Left ventricle myocardium superior (tissue), 1 donor: Measurements from ENCODE around the gene TULP4. TPM values are rescaled to one million over a fixed set of nuclear protein-coding genes. Genes with fewer than 3 reads are reported as not detected.
A peak's percentile ranks its signal among the peaks of the same experiment; 100 is the strongest.
"Not testable (repeated sequence)": the region's sequence is repeated elsewhere in the genome, so short reads cannot be mapped to it uniquely, and the experiment has no call there.

Source experiments
- ATAC-seq: fragments of 200-7000 bp; cut with Tn5 transposase; one replicate; pipeline ENCODE4 v1.9.1; 2020; ENCODE audit warnings: mild to moderate bottlenecking, moderate library complexity
- DNase-seq: peaks from one replicate; pipeline ENCODE4 v3.0.0-alpha.2; 2020
- intact Hi-C: fragments of 100-400 bp; cut with micrococcal nuclease; formaldehyde crosslinking; loops from one replicate; pipeline ENCODE4 v1.11.0; 2022
- total RNA-seq: library from RNA; stranded (reverse); fragmentation: NEBNext Ultra II Directional; extraction: Animal tissue kit (Norgen Biotek cat#: 25700); gene quantifications from one replicate; pipeline ENCODE4 v1.2.1, GENCODE V29; 2021
- donor health status: DM: no; HTN: yes; CAD: no; lungs with severe emphysema.

TULP4 gene
- total RNA-seq, 1 donor from 2014 or later = 101 TPM

DNA sequence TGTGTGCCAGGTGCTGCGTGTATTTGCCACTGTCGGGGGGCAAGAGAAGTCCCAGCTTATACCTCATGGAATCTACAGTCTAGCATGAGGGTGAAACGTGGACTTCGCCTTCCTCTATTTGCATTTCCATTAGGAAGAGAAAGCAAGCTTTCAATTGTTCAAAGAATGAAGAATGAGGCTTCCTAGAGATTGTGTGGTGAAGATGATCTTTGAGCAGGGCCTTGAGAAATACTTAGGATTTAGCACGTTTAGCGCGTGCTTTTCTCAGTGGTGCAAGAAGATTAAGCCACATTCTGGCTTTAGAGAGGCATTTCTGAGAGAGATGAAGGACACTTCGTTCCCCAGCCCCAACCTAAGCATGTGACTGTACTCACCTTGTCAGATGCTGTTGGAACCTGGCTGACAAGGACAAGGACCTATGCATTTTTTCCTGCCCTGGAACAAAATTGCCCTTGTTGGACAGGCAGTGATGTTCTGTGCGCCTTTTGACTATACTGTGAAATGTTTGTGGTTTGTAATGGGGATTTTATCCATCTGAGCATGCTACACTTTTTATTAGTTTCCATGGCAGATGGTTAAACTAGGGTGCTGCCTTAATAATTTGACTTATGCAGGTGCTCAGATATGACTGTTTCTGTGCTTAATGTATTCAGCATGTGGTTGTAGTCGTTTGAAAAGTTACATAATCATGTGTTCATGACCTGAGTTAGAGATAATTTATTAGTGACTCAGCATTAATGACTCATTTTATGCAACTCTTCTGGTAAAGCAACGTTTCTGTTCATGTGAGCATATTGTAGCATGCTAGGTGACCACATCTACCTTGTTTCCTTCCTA lies 10.7 kb downstream of the TULP4 start:
- DNase-seq = no peak
- ATAC-seq = peak; percentile 62
- intact Hi-C loops = no loop called here

DNA sequence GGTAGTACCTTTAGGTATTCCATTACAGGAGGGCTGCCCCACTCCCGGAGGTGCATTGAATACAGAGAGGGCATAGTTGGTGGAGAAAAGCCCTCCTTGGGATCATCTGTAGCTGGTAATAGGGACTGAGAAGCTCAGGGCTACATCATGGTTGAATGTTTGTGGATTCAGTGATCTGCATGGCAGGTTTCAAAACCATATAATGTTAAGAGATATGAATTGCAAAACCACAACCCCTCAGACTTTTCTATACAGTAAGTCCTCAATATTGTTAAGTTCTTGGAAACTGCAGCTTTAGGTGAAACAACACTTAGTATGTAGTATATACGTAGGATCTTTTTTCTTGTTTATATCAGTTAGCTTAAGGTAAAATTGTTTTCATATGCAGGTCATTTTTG lies 11.3 kb downstream of the TULP4 start:
- intact Hi-C loops = no loop called here
- DNase-seq (no peak), ATAC-seq (no peak)

- intact Hi-C loops = no loop called here
- DNase-seq = no peak
- ATAC-seq = peak; percentile 64
Observed at GRCh38 chr6:158324136-158324535, 11.9 kb downstream of the TULP4 start.

DNA sequence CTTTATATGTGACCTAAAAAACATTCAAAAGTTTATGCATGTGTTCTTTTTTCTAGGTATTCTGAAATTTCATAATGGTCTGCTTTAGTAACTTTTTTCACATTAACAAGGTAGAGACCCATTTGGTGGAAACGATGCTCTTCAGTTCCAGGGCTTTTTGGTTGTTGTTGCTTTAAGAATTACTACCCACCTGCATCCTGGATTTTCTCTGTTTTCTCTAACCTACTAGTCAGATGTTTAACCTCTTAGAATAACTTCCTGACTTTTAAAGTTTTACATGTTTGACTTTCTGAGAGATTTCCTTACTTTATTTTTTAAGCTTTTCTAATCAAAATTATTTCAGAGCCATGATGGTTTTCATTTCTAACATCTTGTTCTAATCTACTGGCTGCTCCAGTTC lies 14.9 kb downstream of the TULP4 start:
- DNase-seq (no peak), ATAC-seq (no peak)
- intact Hi-C loops = no loop called here

- intact Hi-C loops = no loop called here
- no peak for ATAC-seq
- no peak for DNase-seq
Observed at GRCh38 chr6:158328952-158329351, 16.7 kb downstream of the TULP4 start.

GRCh38 chr6:158329531-158329930 lies 17.3 kb downstream of the TULP4 start:
- no peak for ATAC-seq
- DNase-seq = no peak
- intact Hi-C loops = no loop called here

DNA sequence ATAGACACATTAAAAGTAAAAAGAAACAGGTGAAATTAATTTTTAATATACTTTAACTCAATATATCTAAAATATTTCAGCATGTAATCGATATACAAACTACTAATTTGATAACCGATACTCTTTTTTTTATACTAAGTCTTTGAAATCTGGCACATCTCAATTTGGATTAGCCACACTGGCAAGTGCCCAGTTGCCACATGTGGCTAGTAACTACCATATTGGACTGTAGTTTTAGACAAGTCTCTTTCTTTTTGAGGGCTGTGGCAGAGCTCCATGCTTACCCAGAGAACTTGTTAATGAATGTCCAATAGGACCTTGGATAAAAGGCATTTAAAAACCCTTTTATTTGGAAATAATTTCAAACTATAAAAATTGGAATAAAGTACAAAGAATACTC lies 17.8 kb downstream of the TULP4 start:
- intact Hi-C loops = no loop called here
- ATAC-seq (no peak), DNase-seq (no peak)

- intact Hi-C loops = no loop called here
Observed at GRCh38 chr6:158332237-158332636, 20.0 kb downstream of the TULP4 start.

GRCh38 chr6:158333094-158333493 lies 20.8 kb downstream of the TULP4 start:
- DNase-seq (no peak), ATAC-seq (no peak)
- intact Hi-C loops = no loop called here

More at GRCh38 chr6:158332237-158332636, 20.0 kb downstream of the TULP4 start:
- DNase-seq (no peak), ATAC-seq (no peak)

DNA sequence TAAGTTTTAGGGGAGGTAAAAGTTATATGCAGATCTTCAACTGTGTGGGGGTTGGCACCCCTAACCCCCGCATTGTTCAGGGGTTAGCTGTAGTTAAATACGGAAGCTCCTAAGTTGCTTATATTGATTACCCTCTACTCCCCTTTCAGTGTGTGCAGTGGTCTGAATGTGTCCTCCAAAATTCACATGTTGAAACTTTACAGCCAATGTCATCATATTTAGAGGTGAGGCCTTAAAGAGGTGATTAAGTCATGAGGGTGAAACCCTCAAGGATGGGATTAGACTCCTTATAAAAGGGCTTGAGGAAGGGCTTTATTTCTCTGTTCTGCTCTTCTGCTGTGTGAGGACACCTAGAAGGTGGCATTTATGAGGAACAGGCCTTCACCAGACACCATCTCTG lies 22.3 kb downstream of the TULP4 start:
- no peak for ATAC-seq
- intact Hi-C loops = no loop called here
- no peak for DNase-seq

DNA sequence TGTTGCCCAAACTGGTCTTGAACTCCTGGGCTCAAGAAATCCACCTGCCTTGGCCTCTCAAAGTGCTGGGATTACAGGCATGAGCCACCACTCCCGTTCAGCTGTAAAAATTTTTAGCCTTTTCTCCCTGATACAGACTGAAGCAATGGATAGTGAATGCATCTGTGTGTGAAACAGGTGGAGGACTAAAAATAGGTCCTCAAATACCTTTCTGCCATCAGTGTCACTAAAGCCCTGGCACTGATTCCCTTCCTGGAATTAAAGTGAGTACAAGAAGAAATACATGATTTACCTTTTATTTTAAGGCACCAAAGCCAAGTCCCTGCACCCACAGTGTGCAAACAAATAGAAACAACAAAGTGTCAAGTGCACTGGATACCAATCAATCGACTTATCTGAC lies 25.1 kb downstream of the TULP4 start:
- ATAC-seq (no peak), DNase-seq (no peak)
- intact Hi-C loops = no loop called here

GRCh38 chr6:158338311-158339112 lies 26.2 kb downstream of the TULP4 start:
- no peak for DNase-seq
- intact Hi-C loops = no loop called here
- ATAC-seq = no peak

GRCh38 chr6:158339197-158339596 lies 26.9 kb downstream of the TULP4 start:
- DNase-seq, ATAC-seq, intact Hi-C loops: not testable (repeated sequence)

- intact Hi-C loops = no loop called here
- no peak for ATAC-seq
Observed at GRCh38 chr6:158340252-158340651, 28.0 kb downstream of the TULP4 start.

GRCh38 chr6:158344534-158344933 lies 32.3 kb downstream of the TULP4 start:
- no peak for DNase-seq
- no peak for ATAC-seq
- intact Hi-C loops = no loop called here

More at GRCh38 chr6:158340252-158340651, 28.0 kb downstream of the TULP4 start:
- DNase-seq = no peak

DNA sequence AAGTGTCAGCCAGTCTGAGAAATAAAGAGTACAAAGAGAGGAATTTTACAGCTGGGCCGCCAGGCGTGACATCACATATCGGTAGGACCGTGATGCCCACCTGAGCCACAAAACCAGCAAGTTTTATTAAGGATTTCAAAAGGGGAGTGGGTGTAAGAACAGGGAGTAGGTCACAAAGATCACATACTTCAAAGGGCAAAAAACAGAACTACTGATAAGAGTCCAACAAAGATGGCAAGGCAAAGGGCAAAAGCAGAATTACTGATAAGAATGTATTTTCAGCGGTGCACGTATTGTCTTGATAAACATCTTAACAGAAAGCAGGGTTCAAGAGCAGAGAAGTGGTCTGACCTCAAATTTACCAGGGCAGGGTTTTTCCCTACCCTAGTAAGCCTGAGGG lies 33.2 kb downstream of the TULP4 start:
- ATAC-seq, DNase-seq, intact Hi-C loops: not testable (repeated sequence)

- DNase-seq (no peak), ATAC-seq (no peak)
- intact Hi-C loops = no loop called here
Observed at GRCh38 chr6:158347335-158347734, 35.1 kb downstream of the TULP4 start.

DNA sequence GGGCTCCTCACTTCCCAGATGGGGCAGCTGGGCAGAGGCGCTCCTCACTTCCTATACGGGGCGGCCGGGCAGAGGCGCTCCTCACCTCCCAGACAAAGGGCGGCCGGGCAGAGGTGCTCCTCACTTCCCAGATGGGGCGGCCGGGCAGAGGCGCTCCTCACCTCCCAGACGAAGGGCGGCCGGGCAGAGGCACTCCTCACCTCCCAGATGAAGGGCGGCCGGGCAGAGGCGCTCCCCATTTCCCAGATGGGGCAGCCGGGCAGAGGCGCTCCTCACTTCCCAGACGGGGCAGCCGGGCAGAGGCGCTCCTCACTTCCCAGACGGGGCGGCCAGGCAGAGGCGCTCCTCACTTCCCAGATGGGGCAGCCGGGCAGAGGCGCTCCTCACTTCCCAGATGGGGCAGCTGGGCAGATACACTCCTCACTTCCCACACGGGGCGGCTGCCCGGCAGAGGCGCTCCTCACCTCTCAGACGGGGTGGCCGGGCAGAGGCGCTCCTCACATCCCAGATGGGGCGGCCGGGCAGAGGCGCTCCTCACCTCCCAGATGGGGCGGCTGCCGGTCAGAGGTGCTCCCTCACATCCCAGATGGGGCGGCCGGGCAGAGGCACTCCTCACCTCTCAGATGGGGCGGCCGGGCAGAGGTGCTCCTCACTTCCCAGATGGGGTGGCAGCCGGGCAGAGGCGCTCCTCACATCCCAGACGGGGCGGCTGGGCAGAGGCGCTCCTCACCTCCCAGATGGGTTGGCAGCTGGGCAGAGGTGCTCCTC lies 36.7 kb downstream of the TULP4 start:
- ATAC-seq, intact Hi-C loops, DNase-seq: not testable (repeated sequence)

DNA sequence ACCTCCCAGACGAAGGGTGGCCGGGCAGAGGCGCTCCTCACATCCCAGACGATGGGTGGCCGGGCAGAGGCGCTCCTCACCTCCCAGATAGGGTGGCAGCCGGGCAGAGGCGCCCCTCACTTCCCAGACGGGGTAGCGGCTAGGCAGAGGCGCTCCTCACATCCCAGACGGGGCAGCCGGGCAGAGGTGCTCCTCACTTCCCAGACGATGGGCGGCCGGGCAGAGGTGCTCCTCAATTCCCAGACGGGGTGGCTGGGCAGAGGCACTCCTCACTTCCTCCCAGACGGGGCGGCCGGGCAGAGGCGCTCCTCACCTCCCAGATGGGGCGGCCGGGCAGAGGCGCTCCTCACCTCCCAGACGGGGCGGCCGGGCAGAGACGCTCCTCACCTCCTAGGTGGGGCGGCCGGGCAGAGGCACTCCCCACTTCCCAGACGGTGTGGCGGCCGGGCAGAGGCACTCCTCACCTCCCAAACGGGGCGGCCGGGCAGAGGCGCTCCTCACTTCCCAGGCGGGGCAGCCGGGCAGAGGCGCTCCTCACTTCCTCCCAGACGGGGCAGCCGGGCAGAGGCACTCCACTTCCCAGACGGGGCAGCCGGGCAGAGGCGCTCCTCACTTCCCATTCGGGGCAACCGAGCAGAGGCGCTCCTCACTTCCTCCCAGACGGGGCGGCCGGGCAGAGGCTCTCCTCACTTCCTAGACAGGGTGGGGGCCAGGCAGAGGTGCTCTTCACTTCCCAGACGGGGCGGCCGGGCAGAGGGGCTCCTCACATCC lies 37.4 kb downstream of the TULP4 start:
- intact Hi-C loops, ATAC-seq, DNase-seq: not testable (repeated sequence)
